DMS153 treated with DMSO at 0.1 percent for 48 hours (cell line): ENCODE results near the gene BLOC1S2.
"Not testable (repeated sequence)": the region's sequence is repeated elsewhere in the genome, so short reads cannot be mapped to it uniquely, and the experiment has no call there.

ENCODE experiments used
- DNase-seq: peaks from one replicate; lab custom pipeline; 2025; ENCODE audit not compliant: unreplicated experiment; lab: John Stamatoyannopoulos, UW

Gene BLOC1S2

GRCh38 chr10:100286051-100287033 lies at the start of gene BLOC1S2:
Gene BLOC1S2 (minus strand): TSS chr10:100286680. CDS start chr10:100286659, 21 bp downstream.
- peak; percentile 47 for DNase-seq

GRCh38 chr10:100334762-100335161 lies 48.3 kb upstream of the BLOC1S2 start:
- DNase-seq: no peak

- no peak for DNase-seq
Observed at GRCh38 chr10:100333661-100334440, 47.4 kb upstream of the BLOC1S2 start.

DNA sequence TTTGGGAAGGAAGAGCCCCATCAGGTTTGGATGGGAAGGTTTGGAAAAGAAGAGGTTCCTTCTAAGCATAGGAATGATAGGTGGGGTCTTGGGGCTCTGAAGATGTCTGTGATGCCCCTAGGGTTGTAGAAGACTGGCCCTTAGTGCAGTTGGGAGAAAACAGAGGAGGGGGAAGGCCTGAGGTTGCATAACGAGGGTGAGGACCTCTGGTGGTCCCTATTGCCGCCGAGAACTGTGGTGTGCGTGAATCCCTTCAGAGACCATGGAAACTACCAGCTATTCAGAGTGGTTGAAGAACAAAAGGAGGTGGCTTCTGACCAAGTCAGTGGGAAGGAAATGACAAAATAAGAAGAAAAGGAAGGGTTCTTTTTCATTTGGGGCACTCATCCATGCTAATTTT lies 46.6 kb upstream of the BLOC1S2 start:
- DNase-seq: no peak

- DNase-seq: no peak
Observed at GRCh38 chr10:100330079-100330478, 43.6 kb upstream of the BLOC1S2 start, which contains the start of gene PKD2L1. Gene PKD2L1 (minus strand): TSS chr10:100330228. CDS start chr10:100330103, 125 bp downstream.

- DNase-seq: no peak
Observed at GRCh38 chr10:100328198-100328597, 41.7 kb upstream of the BLOC1S2 start.

- no peak for DNase-seq
Observed at GRCh38 chr10:100327718-100328009, 41.2 kb upstream of the BLOC1S2 start.

- no peak for DNase-seq
Observed at GRCh38 chr10:100327007-100327717, 40.7 kb upstream of the BLOC1S2 start.

DNA sequence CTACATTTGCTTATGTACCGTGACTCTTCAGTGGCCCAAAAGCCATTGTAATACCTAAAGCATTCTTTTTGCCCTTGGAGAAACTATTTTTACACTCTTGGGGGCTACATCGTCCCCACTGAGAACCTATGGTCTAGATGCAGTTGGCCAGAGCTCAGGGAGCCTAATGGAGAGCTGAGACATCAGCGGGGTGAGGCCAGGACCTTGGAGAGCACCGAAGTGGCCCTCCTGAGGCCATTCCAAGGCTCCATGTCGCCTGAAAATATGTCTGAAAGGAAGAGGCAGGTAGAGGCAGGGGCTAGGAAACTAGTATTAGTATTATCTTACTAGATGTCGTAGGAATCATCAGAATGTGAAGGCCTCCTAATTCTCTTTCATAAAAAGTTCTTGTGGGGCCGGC lies 38.7 kb upstream of the BLOC1S2 start:
- DNase-seq: no peak

DNA sequence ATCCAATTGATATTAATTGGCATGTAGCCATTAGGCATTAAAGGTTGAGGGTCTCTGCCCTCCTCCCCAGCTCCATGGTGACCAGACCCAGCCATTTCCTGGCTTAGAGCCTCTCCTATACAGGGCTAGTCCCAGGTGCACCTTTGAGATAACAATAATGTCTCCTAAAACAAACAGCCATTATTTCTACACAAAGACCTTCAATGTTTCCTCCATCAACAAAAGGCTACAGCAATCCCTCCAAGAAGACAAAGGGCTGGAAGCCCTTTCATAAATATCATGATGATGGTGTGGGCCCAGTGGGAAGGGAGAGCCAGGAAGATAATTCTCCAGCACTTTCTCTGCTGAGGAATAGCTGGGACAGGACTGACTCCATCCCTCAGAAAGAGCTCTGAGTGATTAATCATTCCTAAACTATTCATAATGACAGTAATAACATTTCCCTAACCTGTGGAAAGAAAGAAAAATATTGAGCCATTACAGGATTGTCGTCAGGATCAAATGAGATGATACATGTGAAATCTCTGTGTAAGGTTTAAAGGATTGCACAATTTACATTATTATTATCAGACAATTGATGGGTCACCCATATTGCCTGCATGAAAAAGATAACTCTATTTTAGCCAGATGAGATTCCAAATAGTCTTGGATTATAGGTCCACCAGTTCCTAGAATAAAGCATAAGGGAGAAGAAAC lies 33.4 kb upstream of the BLOC1S2 start:
- DNase-seq: peak; percentile 60

- DNase-seq: no peak
Observed at GRCh38 chr10:100318207-100318606, 31.7 kb upstream of the BLOC1S2 start.

DNA sequence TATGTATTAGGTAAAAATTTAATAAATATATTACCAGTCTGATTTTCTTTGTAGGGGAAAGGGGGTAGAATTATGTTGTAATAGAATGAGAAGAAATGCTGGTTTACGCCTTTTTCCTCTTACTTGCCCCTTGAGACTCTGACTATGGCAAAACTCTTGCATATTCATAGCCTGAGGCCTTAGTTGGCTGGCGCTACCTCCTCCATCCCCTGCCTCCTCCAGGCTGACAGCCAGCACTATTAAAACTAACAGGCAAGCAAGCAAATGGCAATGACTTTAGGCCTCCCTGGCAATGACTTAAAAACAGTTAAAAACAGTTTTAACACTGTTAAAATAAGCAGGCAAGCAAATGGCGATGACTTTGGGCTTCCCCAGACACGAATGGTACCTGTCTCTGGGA lies 29.1 kb upstream of the BLOC1S2 start:
- DNase-seq: no peak

DNA sequence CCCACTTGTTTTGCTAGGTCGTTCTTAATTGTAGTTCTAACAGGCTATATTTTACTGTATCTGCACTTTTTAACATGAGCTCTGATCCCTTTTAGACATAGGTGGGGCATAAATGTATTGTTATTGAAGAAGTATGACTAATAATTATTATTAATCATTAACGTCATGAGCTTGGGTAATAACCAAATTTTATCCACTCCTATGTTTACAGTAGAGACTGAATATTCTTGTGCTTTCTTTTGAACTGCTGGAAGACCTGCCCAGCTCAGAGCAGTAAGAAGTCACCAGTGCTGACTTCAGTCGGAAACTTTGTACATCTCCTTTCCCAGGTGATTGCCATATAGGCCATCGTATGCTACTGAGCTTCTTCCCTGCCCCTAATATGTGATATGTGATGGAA lies 24.8 kb upstream of the BLOC1S2 start:
- no peak for DNase-seq

DNA sequence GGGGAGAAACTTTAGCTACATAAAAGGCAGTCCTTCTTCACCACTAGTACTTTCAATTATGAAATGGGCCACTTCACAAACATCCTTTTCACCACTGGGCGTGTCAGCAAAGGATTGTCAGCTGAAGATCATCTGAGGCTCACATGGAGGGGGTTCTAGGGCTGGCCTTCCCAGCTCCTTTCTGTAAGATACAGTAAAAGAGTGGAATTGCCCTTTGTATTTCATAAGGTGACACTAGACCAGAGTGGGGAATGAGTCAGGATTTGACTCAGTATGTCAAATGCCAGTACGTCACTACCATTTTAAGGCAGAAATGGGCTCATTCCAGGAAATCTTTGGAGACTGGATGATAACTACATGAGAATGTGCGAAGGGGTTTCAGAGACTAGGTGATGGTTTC lies 21.2 kb upstream of the BLOC1S2 start:
- DNase-seq: no peak

DNA sequence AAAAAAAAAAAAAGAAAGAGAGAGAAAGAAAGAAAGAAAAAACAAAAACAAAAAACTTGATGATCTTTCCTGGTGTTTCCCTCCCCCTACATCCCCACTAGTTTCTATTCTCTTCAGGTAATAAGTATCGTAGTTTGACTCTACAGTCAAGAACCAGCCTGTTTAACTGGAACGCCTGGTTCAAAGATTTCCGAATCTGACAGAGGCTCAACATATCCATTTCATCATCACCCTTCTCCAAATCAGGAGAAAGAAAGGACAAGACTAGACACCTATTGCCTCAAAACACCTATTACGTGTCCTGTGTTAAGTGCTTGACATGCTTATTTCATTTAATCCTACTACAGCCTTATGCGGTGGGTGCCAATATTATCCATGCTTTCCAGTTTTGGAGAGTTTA lies 20.4 kb upstream of the BLOC1S2 start:
- no peak for DNase-seq

- no peak for DNase-seq
Observed at GRCh38 chr10:100304414-100304813, 17.9 kb upstream of the BLOC1S2 start.

DNA sequence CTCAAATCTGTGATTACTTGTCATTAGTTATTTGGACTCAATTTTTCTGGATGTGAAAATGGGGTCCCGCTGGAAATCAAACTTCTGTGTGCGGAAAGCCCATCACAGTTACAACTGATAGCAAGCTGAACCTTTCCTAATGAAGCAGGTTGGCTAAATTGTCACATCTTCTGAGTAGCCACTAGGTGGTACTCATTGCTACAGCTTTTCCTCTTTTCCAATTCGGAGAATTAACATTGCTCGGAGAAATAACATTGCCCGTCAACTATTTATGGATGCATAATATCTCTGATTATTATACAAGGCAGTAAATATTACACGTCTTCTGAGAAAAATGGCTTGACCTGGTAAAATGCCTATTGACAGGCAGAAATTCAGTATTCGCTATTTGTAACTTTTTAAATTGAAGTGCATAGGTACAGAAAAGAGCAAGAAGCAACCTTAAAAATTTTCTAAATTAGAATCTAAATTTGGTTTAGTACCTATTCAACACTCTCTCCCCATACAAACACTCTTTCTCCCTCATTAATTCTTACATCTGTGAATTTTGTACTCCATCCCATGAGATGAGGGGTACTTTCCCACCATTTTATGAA lies 17.3 kb upstream of the BLOC1S2 start:
- peak; percentile 50 for DNase-seq

- DNase-seq: not testable (repeated sequence)
Observed at GRCh38 chr10:100301123-100301522, 14.6 kb upstream of the BLOC1S2 start.

- no peak for DNase-seq
Observed at GRCh38 chr10:100297242-100297641, 10.8 kb upstream of the BLOC1S2 start.

- no peak for DNase-seq
Observed at GRCh38 chr10:100293066-100293465, 6.6 kb upstream of the BLOC1S2 start.
